Mammary epithelial cell (primary cell): ENCODE data around the gene PHF12.

ENCODE experiments used
- CTCF ChIP-seq, 2 donors: IDR thresholded peaks in 1 of 2; conservative IDR thresholded peaks in 1 of 2; 2 replicates each; pipeline ENCODE4 v1.5.1; 2011 to 2012; ENCODE audit warnings: inconsistent platforms in 2 of 2, low read length in 2 of 2, mild to moderate bottlenecking in 2 of 2, control low read depth in 1 of 2, low read depth in 1 of 2; ENCODE audit not compliant: insufficient read depth in 1 of 2; ENCODE audit errors: extremely low read depth in 1 of 2
- EZH2 ChIP-seq: IDR thresholded peaks from 2 replicates; pipeline ENCODE4 v1.6.1; 2012; ENCODE audit warnings: low read length, inconsistent platforms, borderline replicate concordance

- TF ChIP-seq CTCF (conservative IDR thresholded peaks at IDR 0.05 in 1 of 2, IDR thresholded peaks at IDR 0.05 in 1 of 2; ENCODE audit: extremely low read depth in 1 of 2, insufficient read depth in 1 of 2, low read depth in 1 of 2, low read length in 2 of 2): no peak
- TF ChIP-seq EZH2: no peak
These were observed 32.2 kb upstream of the PHF12 start for GRCh38 chr17:28983286-28984230.
